Fibroblast of lung (primary cell): Measurements from ENCODE around the gene CACFD1. TPM values are rescaled to one million over a fixed set of nuclear protein-coding genes. Genes with fewer than 3 reads are reported as not detected.

Experiments
- DNase-seq, 2 donors: peaks; one replicate each; pipeline versions ENCODE4 v3.0.0 to v3.0.0-alpha.2; 2010; ENCODE audit warnings: low read depth in 2 of 2
- H2AFZ ChIP-seq: 2 replicates; pipeline ENCODE4 v1.5.1; 2012; ENCODE audit warnings: low read length, control low read depth, inconsistent platforms
- H3K27ac ChIP-seq: 2 replicates; pipeline ENCODE4 v1.5.1; 2011; ENCODE audit warnings: low read length, control low read depth; ENCODE audit not compliant: insufficient read depth
- H3K27me3 ChIP-seq: 2 replicates; pipeline ENCODE4 v1.5.1; 2011; ENCODE audit warnings: mild to moderate bottlenecking, low read length; ENCODE audit not compliant: control insufficient read depth, insufficient read depth
- H3K36me3 ChIP-seq: 2 replicates; pipeline ENCODE4 v1.5.1; 2011; ENCODE audit warnings: low read length; ENCODE audit not compliant: control insufficient read depth, insufficient read depth
- H3K4me1 ChIP-seq: 2 replicates; pipeline ENCODE4 v1.5.1; 2011; ENCODE audit warnings: low read length; ENCODE audit not compliant: control insufficient read depth, insufficient read depth; ENCODE audit errors: extremely low read depth
- H3K4me2 ChIP-seq: 2 replicates; pipeline ENCODE4 v1.5.1; 2011; ENCODE audit warnings: low read length, control low read depth; ENCODE audit not compliant: insufficient read depth; ENCODE audit errors: extremely low read depth
- H3K4me3 ChIP-seq, 4 experiments: fragments of 200-600 bp in 1 of 4; sonication (generic) in 1 of 4; replicated peaks in 1 of 4; 2 replicates each; pipeline ENCODE4 v1.5.1; 2011 to 2016; ENCODE audit warnings: low read length in 4 of 4, low read depth in 3 of 4, mild to moderate bottlenecking in 3 of 4, control low read depth in 2 of 4, inconsistent platforms in 1 of 4, mixed read lengths in 1 of 4; ENCODE audit not compliant: insufficient read depth in 1 of 4; ENCODE audit errors: control extremely low read depth in 1 of 4
- H3K79me2 ChIP-seq: 2 replicates; pipeline ENCODE4 v1.5.1; 2012; ENCODE audit warnings: mild to moderate bottlenecking, low read length, inconsistent platforms; ENCODE audit not compliant: control insufficient read depth, insufficient read depth
- H3K9ac ChIP-seq: 2 replicates; pipeline ENCODE4 v1.5.1; 2011; ENCODE audit warnings: mild to moderate bottlenecking, low read length, control low read depth; ENCODE audit not compliant: insufficient read depth
- H3K9me3 ChIP-seq: 2 replicates; pipeline ENCODE4 v1.5.1; 2012; ENCODE audit warnings: low read depth, low read length; ENCODE audit not compliant: control insufficient read depth, insufficient read depth
- H4K20me1 ChIP-seq: 2 replicates; pipeline ENCODE4 v1.5.1; 2011; ENCODE audit warnings: low read length; ENCODE audit not compliant: control insufficient read depth, insufficient read depth; ENCODE audit errors: extremely low read depth
- EZH2 ChIP-seq: IDR thresholded peaks from 2 replicates; pipeline ENCODE4 v1.5.1; 2012; ENCODE audit warnings: low read length, control low read depth, mild to moderate bottlenecking; ENCODE audit errors: missing control alignments
- polyA plus RNA-seq, 2 donors: library from polyadenylated mRNA; depleted of rRNA in 1 of 2; stranded (reverse) in 1 of 2; unstranded in 1 of 2; fragments of >200 nt; gene quantifications; 2 replicates each; pipeline ENCODE4 v1.2.1, GENCODE V29; 2011 to 2012; ENCODE audit warnings: missing spikeins in 1 of 2
- total RNA-seq: library from RNA; depleted of rRNA; stranded (reverse); fragments of >200 nt; gene quantifications from 2 replicates; pipeline ENCODE4 v1.2.1, GENCODE V29; 2014
- TF ChIP-seq, protein P1 (sequence below), 2 donors: IDR thresholded peaks in 1 of 2; conservative IDR thresholded peaks in 1 of 2; 1 replicate in 1 of 2; 2 replicates in 1 of 2; pipeline ENCODE4 v1.5.1; 2011 to 2012; ENCODE audit warnings: low read length in 2 of 2, control low read depth in 1 of 2, inconsistent platforms in 1 of 2, low read depth in 1 of 2, mild to moderate bottlenecking in 1 of 2

Gene CACFD1
- total and polyA plus RNA-seq, 2 donors (not counting 1 experiment from before 2014, with no cell fraction given): 4.7 to 9.1 TPM

DNA sequence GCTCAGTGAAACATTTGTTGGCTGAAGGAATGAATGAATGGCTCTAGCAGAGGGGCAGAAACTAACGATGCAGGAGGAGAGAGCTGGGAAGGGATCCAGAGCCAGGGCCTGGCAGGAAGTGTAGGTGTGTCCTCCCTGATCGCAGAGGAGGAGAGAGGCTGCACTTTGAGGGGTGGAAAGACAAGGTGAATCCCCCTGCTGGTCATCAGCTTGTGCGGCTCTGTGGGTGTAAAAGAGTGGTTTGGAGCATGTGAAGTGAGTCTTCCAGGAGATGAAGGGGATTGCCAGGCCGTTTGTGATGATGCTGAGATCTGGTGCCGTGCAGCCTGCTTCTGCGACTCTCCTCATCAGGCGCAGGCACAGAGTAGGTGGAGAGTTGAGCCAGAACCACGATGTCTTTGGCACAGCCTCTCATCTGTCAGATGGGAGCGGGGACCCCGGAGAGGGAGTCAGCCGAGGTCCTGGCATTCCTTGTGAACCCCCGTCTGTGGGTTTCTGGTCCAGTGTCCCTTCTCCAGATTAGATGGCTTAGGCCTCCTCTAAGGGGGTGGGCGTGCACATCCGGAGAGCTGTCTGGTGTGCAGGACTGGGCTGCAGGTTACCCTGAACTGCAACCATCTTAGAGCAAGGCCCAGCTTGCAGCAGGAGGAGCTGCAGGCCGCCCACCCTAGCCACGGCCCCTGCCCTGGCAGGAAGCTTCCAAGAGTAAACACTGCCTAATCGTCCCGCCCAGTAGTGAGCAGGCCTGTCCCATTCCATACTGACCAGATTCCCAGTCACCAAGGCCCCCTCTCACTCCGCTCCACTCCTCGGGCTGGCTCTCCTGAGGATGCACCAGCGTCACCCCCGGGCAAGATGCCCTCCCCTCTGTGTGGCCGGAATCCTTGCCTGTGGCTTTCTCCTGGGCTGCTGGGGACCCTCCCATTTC is 37.9 kb upstream of the CACFD1 start, which contains the start of gene ADAMTS13:
Gene ADAMTS13 (plus strand): TSS at position 753 of the 928 bp plus-strand sequence. CDS start 77 bp downstream, at position 830.
- Histone ChIP-seq H2AFZ (no peak within 1 kb of the TSS), H4K20me1 (no peaks in the 10 kb centered on the region), H3K27ac (no peak within 1 kb of the TSS), H3K27me3 (no peaks in the 10 kb centered on the region), H3K4me1 (no peaks in the 10 kb centered on the region), H3K9ac (no peak within 1 kb of the TSS), H3K4me3 (no peak within 1 kb of the TSS), H3K79me2 (peaks cover 6% of the 10 kb centered on the region), H3K4me2 (no peak within 1 kb of the TSS), H3K36me3 (no peaks in the 10 kb centered on the region), H3K9me3 (no peaks in the 10 kb centered on the region)
- no peak for TF ChIP-seq EZH2
- TF ChIP-seq, protein P1, sequence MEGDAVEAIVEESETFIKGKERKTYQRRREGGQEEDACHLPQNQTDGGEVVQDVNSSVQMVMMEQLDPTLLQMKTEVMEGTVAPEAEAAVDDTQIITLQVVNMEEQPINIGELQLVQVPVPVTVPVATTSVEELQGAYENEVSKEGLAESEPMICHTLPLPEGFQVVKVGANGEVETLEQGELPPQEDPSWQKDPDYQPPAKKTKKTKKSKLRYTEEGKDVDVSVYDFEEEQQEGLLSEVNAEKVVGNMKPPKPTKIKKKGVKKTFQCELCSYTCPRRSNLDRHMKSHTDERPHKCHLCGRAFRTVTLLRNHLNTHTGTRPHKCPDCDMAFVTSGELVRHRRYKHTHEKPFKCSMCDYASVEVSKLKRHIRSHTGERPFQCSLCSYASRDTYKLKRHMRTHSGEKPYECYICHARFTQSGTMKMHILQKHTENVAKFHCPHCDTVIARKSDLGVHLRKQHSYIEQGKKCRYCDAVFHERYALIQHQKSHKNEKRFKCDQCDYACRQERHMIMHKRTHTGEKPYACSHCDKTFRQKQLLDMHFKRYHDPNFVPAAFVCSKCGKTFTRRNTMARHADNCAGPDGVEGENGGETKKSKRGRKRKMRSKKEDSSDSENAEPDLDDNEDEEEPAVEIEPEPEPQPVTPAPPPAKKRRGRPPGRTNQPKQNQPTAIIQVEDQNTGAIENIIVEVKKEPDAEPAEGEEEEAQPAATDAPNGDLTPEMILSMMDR (conservative IDR thresholded peaks at IDR 0.05 in 1 of 2, IDR thresholded peaks at IDR 0.05 in 1 of 2; ENCODE audit: low read depth in 1 of 2, low read length in 2 of 2): no peak
- no peak for DNase-seq

- H3K27me3 ChIP-seq: peaks cover 5% of the 10 kb centered on the region
- no peaks in the 10 kb centered on the region for H3K9me3 ChIP-seq
- H3K79me2 ChIP-seq: no peaks in the 10 kb centered on the region
- TF ChIP-seq, protein P1 (conservative IDR thresholded peaks at IDR 0.05 in 1 of 2, IDR thresholded peaks at IDR 0.05 in 1 of 2; ENCODE audit: low read depth in 1 of 2, low read length in 2 of 2): no peak
- no peak for TF ChIP-seq EZH2
- H3K4me1 ChIP-seq: no peaks in the 10 kb centered on the region
- H3K9ac ChIP-seq: no peak overlapping the region
- H3K4me2 ChIP-seq: no peak overlapping the region
- no peaks in the 10 kb centered on the region for H4K20me1 ChIP-seq
- H3K36me3 ChIP-seq: no peaks in the 10 kb centered on the region
- no peak overlapping the region for H2AFZ ChIP-seq
- DNase-seq: peak in 1 of 2 donors; percentile 60
- no peak overlapping the region for H3K4me3 ChIP-seq
- H3K27ac ChIP-seq: no peak overlapping the region
These were observed 36.6 kb upstream of the CACFD1 start for GRCh38 chr9:133423216-133423615.

DNA sequence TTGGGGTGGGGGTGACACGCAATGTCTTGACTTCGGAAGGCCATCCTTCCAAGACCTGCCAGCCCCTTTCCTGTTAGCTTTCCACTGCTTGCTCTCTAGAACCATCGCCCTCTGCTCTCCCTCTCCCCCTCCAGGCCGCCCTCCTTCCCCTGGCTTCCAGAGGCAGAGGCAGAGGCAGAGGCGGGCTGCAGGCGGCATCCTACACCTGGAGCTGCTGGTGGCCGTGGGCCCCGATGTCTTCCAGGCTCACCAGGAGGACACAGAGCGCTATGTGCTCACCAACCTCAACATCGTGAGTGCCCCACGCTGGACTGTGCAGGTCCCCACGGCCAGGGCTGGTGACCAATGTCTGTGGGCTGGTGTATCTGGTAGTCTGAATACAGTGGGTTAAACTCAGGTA is 35.6 kb upstream of the CACFD1 start:
- DNase-seq: no peak
- TF ChIP-seq EZH2: no peak
- TF ChIP-seq, protein P1 (conservative IDR thresholded peaks at IDR 0.05 in 1 of 2, IDR thresholded peaks at IDR 0.05 in 1 of 2; ENCODE audit: low read depth in 1 of 2, low read length in 2 of 2): no peak
- no peak overlapping the region for H2AFZ ChIP-seq
- H3K9ac ChIP-seq: no peak overlapping the region
- H3K4me3 ChIP-seq: no peak overlapping the region
- peaks cover 5% of the 10 kb centered on the region for H3K27me3 ChIP-seq
- no peak overlapping the region for H3K4me2 ChIP-seq
- H3K9me3 ChIP-seq: no peaks in the 10 kb centered on the region
- H3K36me3 ChIP-seq: no peaks in the 10 kb centered on the region
- H3K4me1 ChIP-seq: no peaks in the 10 kb centered on the region
- no peaks in the 10 kb centered on the region for H4K20me1 ChIP-seq
- H3K27ac ChIP-seq: no peak overlapping the region
- H3K79me2 ChIP-seq: no peaks in the 10 kb centered on the region
